Measurements from ENCODE around the gene IGF1. TPM values are rescaled to one million over a fixed set of nuclear protein-coding genes. Genes with fewer than 3 reads are reported as not detected.

IGF1 gene
- total RNA-seq, 1 donor from 2014 or later: 3.4 TPM

GRCh38 chr12:102413396-102413795, 67.0 kb downstream of the IGF1 start:
- no peak for TF ChIP-seq CTCF (IDR thresholded peaks at IDR 0.05; ENCODE audit: unreplicated experiment)
- H3K4me3 Mint-ChIP-seq (ENCODE audit: unreplicated experiment): no peak overlapping the region
- H3K27ac Mint-ChIP-seq (ENCODE audit: unreplicated experiment): no peak overlapping the region
- no peak for DNase-seq (ENCODE audit: low spot score)
- no peaks in the 10 kb centered on the region for H3K9me3 Mint-ChIP-seq (ENCODE audit: unreplicated experiment)
- no peaks in the 10 kb centered on the region for H3K36me3 Mint-ChIP-seq (ENCODE audit: low read depth, unreplicated experiment)
- H3K27me3 Mint-ChIP-seq (ENCODE audit: unreplicated experiment): peaks cover 1% of the 10 kb centered on the region
- no peaks in the 10 kb centered on the region for H3K4me1 Mint-ChIP-seq (ENCODE audit: unreplicated experiment)

GRCh38 chr12:102410511-102410910, 69.9 kb downstream of the IGF1 start:
- DNase-seq (ENCODE audit: low spot score): no peak
- peaks cover 2% of the 10 kb centered on the region for H3K27me3 Mint-ChIP-seq (ENCODE audit: unreplicated experiment)
- no peaks in the 10 kb centered on the region for H3K9me3 Mint-ChIP-seq (ENCODE audit: unreplicated experiment)
- H3K4me3 Mint-ChIP-seq (ENCODE audit: unreplicated experiment): no peak overlapping the region
- no peaks in the 10 kb centered on the region for H3K36me3 Mint-ChIP-seq (ENCODE audit: low read depth, unreplicated experiment)
- no peak for TF ChIP-seq CTCF (IDR thresholded peaks at IDR 0.05; ENCODE audit: unreplicated experiment)
- H3K4me1 Mint-ChIP-seq (ENCODE audit: unreplicated experiment): no peaks in the 10 kb centered on the region
- H3K27ac Mint-ChIP-seq (ENCODE audit: unreplicated experiment): no peak overlapping the region

GRCh38 chr12:102408487-102409297, 71.7 kb downstream of the IGF1 start:
- no peaks in the 10 kb centered on the region for H3K4me1 Mint-ChIP-seq (ENCODE audit: unreplicated experiment)
- TF ChIP-seq CTCF (IDR thresholded peaks at IDR 0.05; ENCODE audit: unreplicated experiment): no peak
- H3K4me3 Mint-ChIP-seq (ENCODE audit: unreplicated experiment): no peak overlapping the region
- H3K36me3 Mint-ChIP-seq (ENCODE audit: low read depth, unreplicated experiment): no peaks in the 10 kb centered on the region
- H3K27me3 Mint-ChIP-seq (ENCODE audit: unreplicated experiment): peaks cover 2% of the 10 kb centered on the region
- H3K27ac Mint-ChIP-seq (ENCODE audit: unreplicated experiment): no peak overlapping the region
- DNase-seq (ENCODE audit: low spot score): no peak
- H3K9me3 Mint-ChIP-seq (ENCODE audit: unreplicated experiment): no peaks in the 10 kb centered on the region

GRCh38 chr12:102407776-102408486, 72.4 kb downstream of the IGF1 start:
- H3K4me1 Mint-ChIP-seq (ENCODE audit: unreplicated experiment): no peaks in the 10 kb centered on the region
- H3K27me3 Mint-ChIP-seq (ENCODE audit: unreplicated experiment): peaks cover 2% of the 10 kb centered on the region
- H3K27ac Mint-ChIP-seq (ENCODE audit: unreplicated experiment): no peak overlapping the region
- TF ChIP-seq CTCF (IDR thresholded peaks at IDR 0.05; ENCODE audit: unreplicated experiment): no peak
- no peaks in the 10 kb centered on the region for H3K9me3 Mint-ChIP-seq (ENCODE audit: unreplicated experiment)
- no peak overlapping the region for H3K4me3 Mint-ChIP-seq (ENCODE audit: unreplicated experiment)
- no peaks in the 10 kb centered on the region for H3K36me3 Mint-ChIP-seq (ENCODE audit: low read depth, unreplicated experiment)
- DNase-seq (ENCODE audit: low spot score): no peak

All from endothelial cell (in vitro differentiated cells).